ENCODE results near the gene RNF169.
"Not testable (repeated sequence)": the region's sequence is repeated elsewhere in the genome, so short reads cannot be mapped to it uniquely, and the experiment has no call there.

Gene RNF169

DNA sequence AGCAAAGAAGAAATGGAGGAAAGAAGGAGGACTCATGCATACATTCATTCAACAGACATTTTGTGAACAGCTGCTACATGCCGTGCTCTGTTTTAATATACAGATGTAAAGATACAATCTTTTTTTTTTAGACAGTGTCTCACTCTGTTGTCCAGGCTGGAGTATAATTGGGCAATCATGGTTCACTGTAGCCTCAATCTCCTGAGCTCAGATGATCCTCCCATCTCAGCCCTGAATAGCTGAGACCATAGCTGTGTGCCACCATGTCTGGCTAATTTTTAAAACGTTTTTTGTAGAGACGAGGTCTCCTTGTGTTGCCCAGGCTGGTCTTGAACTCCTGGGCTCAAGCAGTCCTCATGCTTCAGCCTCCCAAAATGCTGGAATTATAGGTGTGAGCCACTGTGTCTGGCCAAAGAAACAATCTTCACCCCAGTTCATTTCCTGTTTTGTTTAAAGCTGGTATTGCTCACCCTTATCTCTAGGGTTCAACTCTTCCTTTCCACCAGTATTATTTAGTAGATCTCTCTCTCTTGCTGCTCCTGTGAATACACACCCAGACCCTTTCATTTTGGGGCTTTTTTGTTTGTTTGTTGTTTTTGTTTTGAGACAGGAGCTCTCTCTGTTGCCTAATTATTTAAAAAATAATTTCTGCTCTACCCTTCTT, 69.8 kb downstream of the RNF169 start:
- no peak for DNase-seq (ENCODE audit: extremely low read depth, low read depth)
- TF ChIP-seq, protein P1, sequence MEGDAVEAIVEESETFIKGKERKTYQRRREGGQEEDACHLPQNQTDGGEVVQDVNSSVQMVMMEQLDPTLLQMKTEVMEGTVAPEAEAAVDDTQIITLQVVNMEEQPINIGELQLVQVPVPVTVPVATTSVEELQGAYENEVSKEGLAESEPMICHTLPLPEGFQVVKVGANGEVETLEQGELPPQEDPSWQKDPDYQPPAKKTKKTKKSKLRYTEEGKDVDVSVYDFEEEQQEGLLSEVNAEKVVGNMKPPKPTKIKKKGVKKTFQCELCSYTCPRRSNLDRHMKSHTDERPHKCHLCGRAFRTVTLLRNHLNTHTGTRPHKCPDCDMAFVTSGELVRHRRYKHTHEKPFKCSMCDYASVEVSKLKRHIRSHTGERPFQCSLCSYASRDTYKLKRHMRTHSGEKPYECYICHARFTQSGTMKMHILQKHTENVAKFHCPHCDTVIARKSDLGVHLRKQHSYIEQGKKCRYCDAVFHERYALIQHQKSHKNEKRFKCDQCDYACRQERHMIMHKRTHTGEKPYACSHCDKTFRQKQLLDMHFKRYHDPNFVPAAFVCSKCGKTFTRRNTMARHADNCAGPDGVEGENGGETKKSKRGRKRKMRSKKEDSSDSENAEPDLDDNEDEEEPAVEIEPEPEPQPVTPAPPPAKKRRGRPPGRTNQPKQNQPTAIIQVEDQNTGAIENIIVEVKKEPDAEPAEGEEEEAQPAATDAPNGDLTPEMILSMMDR (IDR thresholded peaks at IDR 0.05; ENCODE audit: low read depth, low read length, missing control alignments) = no peak
- no peak overlapping the region for H3K4me3 ChIP-seq (replicated peaks; ENCODE audit: low read depth, low read length)

DNA sequence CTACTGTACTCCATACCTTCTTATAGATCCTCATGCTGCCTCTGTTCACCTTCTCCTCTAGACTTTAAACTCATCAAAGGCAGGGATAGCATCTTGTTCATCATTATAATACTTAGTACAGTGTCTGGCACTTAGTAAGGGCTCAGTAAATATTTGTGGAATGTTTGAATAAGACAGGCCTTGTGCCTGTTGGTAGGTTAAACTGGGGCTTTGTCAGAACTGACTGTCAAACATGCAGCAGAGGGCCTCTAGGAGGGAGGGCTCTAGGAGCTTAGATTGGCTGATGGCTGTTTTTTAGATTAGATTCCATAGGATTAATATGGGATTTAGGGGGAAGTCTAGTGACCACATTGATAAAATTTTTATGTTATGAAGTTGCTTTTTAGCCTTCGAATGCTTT, 70.8 kb downstream of the RNF169 start:
- TF ChIP-seq, protein P1 (IDR thresholded peaks at IDR 0.05; ENCODE audit: low read depth, low read length, missing control alignments) = no peak
- DNase-seq (ENCODE audit: extremely low read depth, low read depth) = no peak
- no peak overlapping the region for H3K4me3 ChIP-seq (replicated peaks; ENCODE audit: low read depth, low read length)

DNA sequence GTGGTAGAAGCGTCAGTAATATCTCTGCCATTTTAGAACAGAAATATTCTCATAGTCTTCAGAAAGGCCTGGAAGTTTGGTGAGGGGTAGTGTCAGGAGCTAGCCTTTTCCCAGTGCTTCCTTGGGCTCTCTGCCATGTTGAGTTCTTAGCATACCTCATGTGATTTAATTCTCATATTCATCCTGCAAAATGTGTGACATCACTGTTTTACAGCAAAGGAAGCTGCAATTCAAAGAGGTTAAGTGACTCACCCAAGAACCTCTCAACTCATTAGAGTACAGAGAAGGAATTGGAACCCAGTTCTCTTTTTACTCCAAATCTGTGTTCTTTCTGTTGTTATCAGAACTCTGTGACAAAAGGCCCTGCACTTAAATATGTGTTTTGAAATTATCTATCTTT, 72.1 kb downstream of the RNF169 start:
- peak; percentile 72 for DNase-seq (ENCODE audit: extremely low read depth, low read depth)
- TF ChIP-seq, protein P1 (IDR thresholded peaks at IDR 0.05; ENCODE audit: low read depth, low read length, missing control alignments) = no peak

DNA sequence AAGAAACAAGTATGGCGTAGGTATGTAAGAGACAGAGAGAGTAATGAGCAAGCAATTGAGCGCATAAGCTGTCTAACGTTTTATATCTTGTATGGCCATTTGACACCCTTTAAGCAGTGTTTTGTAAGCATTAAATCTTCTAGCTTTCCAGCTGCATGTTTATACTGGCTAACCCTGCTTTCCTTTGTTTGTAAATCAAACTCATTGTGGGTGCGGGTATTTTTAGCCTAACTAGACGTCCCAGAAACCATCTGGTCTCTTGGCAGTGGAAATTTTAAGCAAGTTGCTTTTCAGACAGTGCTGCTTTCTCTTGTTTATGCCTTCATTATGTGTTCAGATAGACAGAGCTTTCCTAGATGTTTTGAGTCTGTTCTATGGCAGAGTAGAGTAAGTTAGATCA, 73.5 kb downstream of the RNF169 start:
- TF ChIP-seq, protein P1 (IDR thresholded peaks at IDR 0.05; ENCODE audit: low read depth, low read length, missing control alignments) = no peak
- DNase-seq (ENCODE audit: extremely low read depth, low read depth) = peak; percentile 12

More for the DNA sequence above, 72.1 kb downstream of the RNF169 start:
- H3K4me3 ChIP-seq (replicated peaks; ENCODE audit: low read depth, low read length) = no peak overlapping the region

DNA sequence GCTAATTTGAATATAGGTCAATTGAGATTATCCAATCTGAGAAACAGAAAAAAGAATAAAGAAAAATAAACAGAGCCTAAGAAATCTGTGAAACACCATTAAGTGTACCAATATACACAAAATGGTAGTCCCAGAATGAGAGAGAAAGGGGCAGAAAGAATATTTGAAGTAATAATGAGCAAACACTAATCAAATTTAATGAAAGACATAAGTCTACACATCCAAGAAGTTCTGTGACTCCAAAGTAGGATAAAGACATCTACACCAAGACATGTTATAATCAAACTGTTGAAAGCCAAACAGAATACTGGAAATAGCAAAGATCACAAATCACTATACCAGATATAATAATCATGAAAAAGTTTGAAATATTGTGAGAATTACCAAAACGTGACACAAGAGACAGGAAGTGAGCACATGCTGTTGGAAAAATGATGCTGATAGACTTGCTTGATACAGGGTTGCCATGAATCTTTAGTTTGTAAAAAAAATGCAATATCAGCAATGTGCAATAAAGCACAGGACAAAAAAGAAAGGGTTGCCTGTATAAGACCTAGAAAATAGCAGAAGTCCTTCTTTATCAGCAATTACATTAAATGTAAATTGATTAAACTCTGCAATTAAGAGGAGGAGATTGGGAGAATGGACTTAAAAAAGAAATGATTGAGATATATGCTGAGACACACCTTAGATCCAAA, 75.8 kb downstream of the RNF169 start:
- TF ChIP-seq, protein P1 (IDR thresholded peaks at IDR 0.05; ENCODE audit: low read depth, low read length, missing control alignments) = no peak
- no peak overlapping the region for H3K4me3 ChIP-seq (replicated peaks; ENCODE audit: low read depth, low read length)
- no peak for DNase-seq (ENCODE audit: extremely low read depth, low read depth)

More for the DNA sequence above, 73.5 kb downstream of the RNF169 start:
- H3K4me3 ChIP-seq (replicated peaks; ENCODE audit: low read depth, low read length) = no peak overlapping the region

DNA sequence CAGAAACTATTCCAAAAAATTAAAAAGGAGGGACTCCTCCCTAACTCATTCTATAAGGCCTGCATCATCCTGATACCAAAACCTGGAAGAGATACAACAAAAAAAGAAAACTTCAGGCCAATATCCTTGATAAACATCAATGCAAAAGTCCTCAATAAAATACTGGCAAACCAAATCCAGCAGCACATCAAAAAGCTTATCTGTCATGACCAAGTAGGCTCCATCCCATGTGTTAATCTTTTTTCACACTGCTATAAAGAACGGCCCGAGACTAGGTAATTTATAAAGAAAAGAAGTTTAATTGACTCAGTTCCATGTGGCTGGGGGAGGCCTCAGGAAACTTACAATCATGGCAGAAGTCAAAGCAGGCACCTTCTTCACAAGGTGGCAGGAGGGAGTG, 76.9 kb downstream of the RNF169 start:
- H3K4me3 ChIP-seq (replicated peaks; ENCODE audit: low read depth, low read length); DNase-seq (ENCODE audit: extremely low read depth, low read depth): not testable (repeated sequence)

DNA sequence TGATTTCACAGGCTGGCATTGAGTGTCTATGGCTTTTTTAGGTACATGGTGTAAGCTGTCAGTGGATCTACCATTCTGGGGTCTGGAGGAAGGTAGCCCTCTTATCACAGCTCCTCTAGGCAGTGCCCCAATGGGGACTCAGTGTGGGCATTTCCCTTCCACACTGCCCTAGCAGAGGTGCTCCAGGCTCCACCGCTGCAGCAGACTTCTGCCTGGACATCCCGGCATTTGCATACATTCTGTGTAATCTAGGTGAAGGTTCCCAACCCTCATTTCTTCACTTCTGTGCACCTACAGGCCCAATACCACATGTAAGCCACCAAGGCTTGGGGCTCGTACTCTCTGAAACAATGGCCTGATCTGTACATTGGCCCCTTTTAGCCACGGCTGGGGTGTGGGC, 78.3 kb downstream of the RNF169 start:
- TF ChIP-seq, protein P1 (IDR thresholded peaks at IDR 0.05; ENCODE audit: low read depth, low read length, missing control alignments) = no peak
- H3K4me3 ChIP-seq (replicated peaks; ENCODE audit: low read depth, low read length) = no peak overlapping the region
- no peak for DNase-seq (ENCODE audit: extremely low read depth, low read depth)

All from HFF-Myc (cell line).